GM21526 (cell line): ENCODE results near the gene LRMDA.
A peak's percentile ranks its signal among the peaks of the same experiment; 100 is the strongest.

ENCODE experiments used
- ATAC-seq: cut with Tn5 transposase; IDR thresholded peaks from one replicate; pipeline ENCODE4 v1.9.1; 2021; ENCODE audit warnings: moderate library complexity; ENCODE audit not compliant: unreplicated experiment, low FRiP score

LRMDA gene

DNA sequence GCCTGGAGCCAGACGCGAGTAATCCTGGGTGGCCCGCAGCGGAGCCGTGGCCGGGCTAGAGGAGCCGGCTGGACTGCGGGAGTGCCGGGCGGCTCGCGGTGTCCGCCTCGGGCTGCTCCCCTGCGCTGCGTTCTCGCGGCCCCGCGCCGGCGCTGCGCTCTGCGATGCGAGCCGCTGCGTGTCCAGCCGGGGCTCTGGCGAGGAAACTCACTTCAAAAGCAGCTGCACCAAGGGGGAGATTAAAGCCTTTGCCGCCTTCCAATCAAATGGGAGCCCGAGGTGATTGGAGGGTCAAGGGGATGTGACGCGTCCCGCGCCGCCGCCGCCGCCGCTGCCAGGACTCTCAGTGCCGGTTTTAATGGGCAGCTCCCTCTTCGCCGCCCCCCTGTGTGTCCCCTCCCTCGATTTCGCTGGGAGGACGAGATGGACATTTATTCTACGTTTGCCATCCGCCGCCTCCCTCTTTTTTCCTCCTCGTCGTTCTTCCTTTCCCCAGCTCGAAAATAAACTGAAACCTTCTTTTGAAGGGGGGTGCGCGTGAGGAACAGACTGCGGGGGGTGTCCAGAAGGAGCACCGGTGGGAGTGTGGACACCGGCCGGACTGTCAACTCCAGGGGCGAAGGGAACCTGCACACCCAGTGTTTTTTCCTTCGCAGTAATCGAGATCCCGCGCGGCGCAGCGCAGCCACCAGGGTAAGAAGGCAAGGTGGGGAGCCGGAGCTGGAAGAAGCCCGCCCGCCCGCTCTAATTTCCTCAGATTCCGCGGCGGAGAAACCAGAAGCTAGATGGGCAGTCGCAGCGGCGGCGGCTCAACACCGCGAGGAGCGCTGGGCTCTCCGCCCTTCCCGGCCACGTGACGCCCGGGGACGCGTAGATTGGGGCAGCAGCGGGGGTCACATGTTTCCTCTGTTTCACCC, 29.6 kb upstream of the LRMDA start, which contains the start of gene ZNF503:
Gene ZNF503 (minus strand): TSS at position 196 of the 917 bp plus-strand sequence. CDS start 345 bp downstream, outside the sequence.
- peak; percentile 39 for ATAC-seq

- no peak for ATAC-seq
Measured at GRCh38 chr10:75402486-75403143, 28.8 kb upstream of the LRMDA start.

DNA sequence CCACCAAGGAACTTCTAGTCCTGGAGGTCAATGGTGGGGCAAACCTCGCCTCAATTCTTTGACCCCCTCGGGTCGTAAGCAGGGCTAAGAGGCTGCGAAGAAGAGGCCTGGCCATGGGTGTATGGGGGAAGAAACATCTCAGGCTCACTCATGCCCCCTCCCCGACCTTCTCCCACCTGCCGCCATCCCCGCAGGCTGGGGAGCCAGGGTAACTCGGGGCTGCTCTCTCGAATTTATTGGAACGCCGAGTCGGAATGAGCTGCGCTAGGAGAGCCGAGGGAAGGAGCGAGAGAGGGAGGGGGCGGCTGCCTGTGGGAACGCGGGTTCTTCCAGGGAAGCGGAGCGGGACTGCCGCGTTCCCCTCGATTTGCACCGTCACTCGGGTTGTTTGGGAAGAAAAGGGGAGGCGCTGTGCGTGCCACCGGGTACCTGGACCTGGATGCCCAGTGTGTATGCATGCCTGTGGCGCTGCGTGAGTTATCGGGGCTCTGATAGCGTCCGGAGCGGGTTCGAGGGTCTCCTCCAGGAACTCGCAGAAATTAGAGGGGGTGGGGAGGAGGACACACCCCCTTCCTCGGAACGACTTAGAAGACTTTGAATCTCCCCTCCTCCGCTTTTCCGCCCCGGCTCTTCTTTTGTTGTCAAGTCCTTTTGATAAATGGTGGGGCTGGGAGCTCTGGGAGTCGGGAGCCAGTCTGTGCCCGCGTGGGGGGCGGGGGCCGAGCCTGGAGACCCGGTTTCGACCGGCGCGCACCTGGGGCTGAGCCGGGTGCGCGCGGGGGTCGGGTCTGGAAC, 28.1 kb upstream of the LRMDA start:
- ATAC-seq = no peak

DNA sequence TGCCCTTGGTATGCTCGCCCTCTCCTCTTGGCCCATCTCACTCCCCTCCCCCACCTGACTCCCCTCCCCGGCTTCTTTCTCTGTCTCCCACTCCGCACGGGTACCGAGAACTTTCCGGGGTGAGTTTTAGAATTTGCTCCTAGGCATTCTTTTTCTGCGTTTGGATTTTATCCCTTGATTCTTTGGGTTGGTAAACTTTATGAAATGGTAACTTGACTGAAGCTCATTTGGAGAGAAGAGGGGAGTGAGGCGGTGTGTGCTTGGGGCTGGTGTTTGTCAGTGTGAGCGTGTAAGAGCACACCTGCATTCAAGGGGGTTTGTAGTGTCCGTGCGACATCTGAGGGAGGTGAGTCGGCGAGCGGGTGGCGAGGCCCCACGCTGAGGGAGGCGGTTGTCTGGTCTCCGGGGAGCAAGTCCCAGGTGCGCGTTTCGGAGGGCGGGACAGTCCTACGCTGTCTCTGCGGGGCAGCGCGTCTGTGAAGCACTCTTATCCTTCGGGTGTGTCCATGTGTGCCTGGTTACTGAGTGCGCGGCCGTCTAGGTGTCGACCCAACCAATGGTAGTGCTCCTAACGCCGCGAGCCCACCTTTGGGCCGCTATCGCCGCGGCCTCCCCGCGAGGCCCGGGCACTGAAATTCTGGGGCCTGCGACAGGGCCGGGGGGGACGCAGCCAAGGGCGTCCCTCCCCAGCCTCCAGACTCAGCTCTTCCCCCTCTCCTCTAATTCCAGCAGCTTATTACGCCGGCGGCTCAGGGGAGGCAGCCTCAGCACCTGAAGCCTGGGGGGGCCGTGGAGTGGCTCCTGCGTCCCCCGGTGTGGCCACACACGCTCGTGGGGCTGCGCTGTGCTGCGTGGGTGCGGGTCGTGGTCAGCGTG, 27.2 kb upstream of the LRMDA start:
- ATAC-seq = no peak

DNA sequence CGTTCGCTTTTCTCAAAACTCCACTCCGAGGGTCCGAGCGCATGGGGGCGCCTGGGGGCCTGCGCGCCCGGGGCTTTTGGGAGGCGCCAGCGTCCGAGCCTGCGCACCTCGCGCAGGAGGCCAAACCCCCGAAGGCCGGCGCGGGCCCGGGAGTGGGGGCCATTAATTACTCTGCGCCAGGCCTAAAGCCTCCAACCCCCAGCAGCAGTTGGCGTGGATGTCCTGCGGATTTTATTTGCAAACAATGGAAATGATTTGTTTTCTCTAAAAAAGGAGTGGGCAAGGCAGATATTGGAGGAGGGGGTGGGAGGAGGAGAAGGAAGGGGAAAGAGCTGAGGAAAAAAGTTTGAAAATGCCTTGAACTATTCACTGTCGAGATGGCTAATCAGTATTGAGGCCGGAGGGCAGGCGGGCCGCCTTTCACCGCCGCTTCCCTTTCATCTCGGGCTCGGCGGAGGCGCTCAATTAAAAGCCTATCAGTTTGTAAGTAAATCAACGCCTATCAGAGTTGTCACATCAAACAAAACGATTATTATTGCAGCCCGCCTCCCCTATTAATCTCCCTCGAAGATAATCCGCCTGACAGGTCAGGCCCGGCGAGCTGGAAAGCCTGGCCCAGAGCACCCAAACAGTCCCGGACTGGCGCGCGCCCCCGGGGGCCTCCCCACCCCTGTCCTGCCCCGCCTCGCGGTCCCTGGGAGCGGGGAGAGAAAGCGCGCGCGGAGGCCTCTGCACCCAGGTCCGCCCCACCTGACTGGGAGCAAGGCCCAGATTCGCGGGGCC, 26.4 kb upstream of the LRMDA start:
- ATAC-seq = no peak

- no peak for ATAC-seq
Measured at GRCh38 chr10:75405598-75406461, 25.6 kb upstream of the LRMDA start.

GRCh38 chr10:75406462-75407223, 24.8 kb upstream of the LRMDA start:
- no peak for ATAC-seq

DNA sequence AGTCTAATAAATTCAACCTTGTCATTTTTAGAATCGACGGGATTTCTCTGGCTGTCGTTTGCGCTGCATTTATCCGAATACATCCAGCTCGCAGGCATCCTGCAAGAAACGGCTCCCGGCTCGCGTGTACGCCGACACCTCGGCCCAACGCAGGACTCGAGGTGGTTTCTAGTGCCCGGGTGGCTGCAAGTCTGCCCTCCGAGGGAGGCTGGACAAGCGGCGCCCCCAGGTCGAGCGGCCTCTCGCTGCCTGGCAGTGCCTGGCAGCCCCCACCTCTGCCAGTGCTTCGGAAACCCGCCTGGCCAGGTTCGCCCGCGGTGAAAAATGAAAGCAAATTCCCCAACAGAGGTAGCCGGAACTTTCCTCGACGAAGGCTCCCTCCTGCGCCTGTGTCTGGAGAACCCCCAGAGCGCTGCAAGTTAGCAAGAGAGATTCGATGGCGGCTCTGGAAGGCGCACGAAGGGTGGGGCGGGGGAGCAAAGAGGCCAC, 24.2 kb upstream of the LRMDA start:
- no peak for ATAC-seq

DNA sequence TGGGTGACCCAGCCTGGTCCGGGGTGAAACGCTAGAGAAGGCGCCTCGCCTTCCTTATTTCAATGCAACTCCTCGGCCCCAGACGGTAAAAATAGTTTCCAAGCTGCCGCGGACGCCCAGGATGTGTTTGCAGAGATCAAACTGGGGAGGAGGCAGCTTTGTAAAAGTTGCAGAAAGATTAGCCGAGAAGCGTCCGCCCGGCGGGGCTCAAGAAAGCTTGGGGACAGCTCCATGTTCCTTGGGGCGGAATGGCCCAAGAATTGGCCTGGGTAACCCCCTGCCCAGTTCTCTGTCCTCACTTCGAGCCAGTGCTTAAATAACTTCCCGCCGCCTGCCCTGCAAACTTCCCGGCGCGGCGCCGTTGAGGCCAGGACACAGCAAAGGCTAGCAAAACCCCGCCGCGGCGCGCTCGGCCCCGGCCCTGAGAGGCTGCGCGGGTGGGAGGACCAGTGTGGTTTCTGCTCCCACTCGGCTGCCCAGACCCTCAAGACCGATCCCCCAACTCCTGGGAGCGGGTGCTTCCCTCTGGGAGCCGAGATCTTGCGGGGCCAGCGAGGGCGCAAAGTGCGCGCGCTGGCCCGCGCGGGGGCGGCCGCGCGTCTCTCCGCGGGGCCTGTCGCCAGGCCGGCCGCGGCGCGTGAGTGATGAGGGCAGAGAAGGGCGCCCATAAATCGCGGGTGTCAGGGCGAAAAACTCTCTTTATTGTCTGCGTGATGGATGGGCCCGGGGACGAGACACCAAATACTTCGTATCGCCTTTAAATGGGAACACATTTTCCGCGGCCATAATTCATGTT, 23.5 kb upstream of the LRMDA start:
- no peak for ATAC-seq

- no peak for ATAC-seq
Measured at GRCh38 chr10:75408509-75408875, 22.9 kb upstream of the LRMDA start.

DNA sequence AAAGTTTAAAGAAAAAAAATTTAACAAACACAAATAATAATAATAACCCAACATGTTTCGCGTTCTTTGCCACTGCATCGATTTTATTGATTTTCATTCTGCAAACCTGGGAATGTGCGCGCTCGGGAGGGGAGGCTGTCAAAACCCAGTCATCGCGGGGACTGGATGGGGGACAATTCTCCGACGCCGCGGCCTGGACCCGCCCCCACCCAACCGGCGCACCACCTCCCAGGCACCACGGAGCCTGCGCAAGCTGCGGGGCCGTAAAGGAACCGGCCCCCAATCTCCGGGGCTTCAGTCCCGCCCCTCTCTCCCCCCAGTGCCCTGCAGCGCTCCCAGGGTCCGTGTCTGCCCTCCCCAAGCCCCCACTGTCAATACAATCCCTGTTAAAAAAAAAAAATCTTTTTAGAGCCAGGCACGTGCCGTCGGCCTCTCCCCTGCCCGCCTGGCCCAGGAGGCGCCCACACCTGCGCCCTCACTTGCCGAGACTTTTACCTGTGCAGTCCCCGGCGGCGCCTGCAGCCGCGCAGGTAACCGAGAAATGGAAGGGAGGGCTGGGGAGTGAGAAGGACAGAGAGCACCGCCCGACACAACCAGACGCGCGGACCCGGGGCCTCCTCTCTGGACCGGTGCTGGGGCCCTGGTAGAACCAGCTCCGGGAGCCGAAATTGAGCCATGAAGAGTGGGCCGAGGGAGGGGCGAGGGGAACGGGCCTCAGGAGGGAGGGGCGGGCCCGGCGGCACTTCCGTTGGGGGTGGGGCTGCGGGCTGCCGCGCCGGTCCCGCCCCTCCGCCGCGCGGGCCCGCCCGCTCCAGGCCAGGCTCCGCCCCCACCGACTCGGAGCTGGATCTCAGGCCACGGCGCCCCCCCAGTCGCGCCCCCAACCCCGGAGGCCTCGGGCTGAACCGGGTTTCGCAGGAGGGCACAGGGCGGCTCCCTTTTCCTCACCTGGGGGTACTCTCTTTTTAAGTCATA, 22.2 kb upstream of the LRMDA start:
- ATAC-seq = peak; percentile 57

DNA sequence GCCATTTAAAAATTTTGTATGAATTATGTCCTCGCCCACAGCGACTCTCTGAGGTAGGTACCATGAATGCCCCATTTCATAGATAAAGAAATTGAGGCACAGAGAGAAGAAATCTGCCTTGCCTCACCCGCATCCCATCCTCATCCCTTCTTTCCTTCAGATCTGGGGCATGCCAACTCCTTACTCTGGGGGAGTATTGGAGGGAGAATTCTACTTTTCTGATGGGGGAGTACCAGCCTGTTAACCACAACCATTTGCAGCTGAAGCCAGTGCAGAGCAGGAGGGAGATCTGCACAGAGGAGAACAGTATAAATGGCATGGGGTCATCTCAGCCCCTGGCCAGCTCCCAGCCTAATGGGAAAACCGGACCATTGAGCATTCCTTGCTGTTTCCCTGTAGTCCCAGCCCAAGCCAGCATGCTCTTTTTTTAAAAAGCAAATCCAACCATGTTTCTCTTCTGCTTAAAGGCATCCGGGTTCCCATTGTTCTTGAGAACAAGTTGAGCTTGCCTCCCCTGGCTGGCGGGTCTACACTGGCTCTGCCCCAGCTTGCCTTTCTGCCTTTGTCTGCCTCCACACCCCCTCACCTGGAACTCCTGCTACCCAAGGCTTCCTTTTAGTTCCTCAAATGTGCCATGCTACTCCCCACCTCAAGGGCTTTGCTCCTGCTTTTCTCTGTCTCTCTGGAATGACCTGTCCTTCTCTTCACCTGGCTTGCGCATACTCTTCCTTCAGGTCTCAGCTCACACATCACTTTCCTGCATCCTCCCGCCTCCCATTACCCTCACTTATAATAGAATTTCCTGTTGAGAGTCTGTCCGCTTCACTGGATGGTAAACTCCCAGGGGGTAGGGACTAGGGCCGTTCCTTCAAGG, 21.1 kb upstream of the LRMDA start:
- ATAC-seq = no peak

DNA sequence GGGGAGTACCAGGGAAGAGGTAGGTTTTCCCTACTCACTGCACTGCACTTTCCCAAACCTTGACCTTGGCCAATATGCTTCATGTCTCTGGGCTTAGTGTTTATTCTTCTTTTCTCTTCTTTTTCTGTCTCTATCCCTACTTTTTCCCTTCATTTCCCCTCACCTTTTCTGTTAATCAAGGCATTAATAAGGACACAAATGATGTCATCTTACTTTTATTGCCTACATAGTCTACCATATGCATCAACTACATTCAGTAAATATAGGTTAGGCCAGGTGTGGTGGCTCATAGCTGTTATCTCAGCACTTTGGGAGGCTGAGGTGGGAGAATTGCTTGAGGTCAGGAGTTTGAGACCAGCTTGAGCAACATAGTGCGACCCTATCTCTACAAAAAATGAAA, 16.9 kb upstream of the LRMDA start:
- ATAC-seq = no peak

- no peak for ATAC-seq
Measured at GRCh38 chr10:75417522-75417927, 13.9 kb upstream of the LRMDA start.

DNA sequence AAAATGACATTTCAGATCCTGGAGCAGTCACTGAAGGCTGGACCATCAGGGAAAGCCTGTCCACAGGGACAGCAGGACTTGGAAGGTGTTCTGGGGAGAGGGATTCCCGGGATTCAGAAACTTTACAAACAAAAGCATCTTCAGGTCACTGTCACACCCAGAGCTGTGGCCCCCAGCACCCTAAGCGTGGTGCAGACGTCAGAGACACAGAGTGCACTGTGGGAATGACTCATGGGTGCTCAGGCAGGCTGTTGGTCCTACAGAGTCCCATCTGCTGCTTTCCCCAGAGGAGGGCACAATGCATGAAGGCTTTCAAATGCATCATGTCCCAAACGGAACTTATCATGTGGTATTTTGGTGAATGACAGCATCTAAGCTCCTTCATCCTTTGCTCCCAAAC, 13.1 kb upstream of the LRMDA start:
- no peak for ATAC-seq
